Caco-2 (cell line): Measurements from ENCODE around the gene SLC27A5. TPM values are rescaled to one million over a fixed set of nuclear protein-coding genes. Genes with fewer than 3 reads are reported as not detected.

Source experiments
- BruUV-seq: library from RNA; stranded (reverse); fragments of 400-500 nt; replicated peaks from 2 replicates; lab custom pipeline; 2021; lab: Mats Ljungman, UMichigan
- CTCF ChIA-PET: fragments of 300-600 bp; sonication (Branson Sonifier 250); formaldehyde crosslinking; loops from one replicate; lab custom pipeline; 2022; ENCODE audit warnings: antibody characterized with exemption; lab: Charles Lee
- POLR2A ChIA-PET: fragments of 300-600 bp; sonication (Branson Sonifier 250); formaldehyde crosslinking; loops from one replicate; lab custom pipeline; 2022; ENCODE audit warnings: antibody characterized with exemption; lab: Charles Lee
- DNase-seq, 2 experiments: peaks; one replicate each; pipeline versions ENCODE4 v3.0.0 to v3.0.0-alpha.2; 2020 to 2022
- H3K27me3 ChIP-seq: replicated peaks from 2 replicates; pipeline ENCODE4 v1.6.0; 2011; ENCODE audit warnings: low read length; ENCODE audit not compliant: control insufficient read depth, insufficient read depth
- H3K36me3 ChIP-seq: 2 replicates; pipeline ENCODE4 v1.5.1; 2011; ENCODE audit warnings: low read length; ENCODE audit not compliant: control insufficient read depth, insufficient read depth
- H3K4me1 ChIP-seq: fragments of 250-450 bp; sonication (Bioruptor Pico); 2 replicates; pipeline ENCODE4 v1.5.1; 2020; ENCODE audit warnings: mild to moderate bottlenecking
- H3K4me3 ChIP-seq: 2 replicates; pipeline ENCODE4 v1.5.1; 2011; ENCODE audit warnings: low read depth, mild to moderate bottlenecking, control low read depth, low read length
- H3K9me3 ChIP-seq: fragments of 250-450 bp; sonication (Bioruptor Pico); 2 replicates; pipeline ENCODE4 v1.5.1; 2020; ENCODE audit warnings: mild to moderate bottlenecking, moderate library complexity
- H3K27ac Mint-ChIP-seq: one replicate; pipeline ENCODE4 v1.8.0; 2022; ENCODE audit warnings: mixed read lengths; ENCODE audit not compliant: unreplicated experiment
- H3K27me3 Mint-ChIP-seq: one replicate; pipeline ENCODE4 v1.8.0; 2022; ENCODE audit warnings: mixed read lengths; ENCODE audit not compliant: insufficient read depth, unreplicated experiment
- H3K36me3 Mint-ChIP-seq: one replicate; pipeline ENCODE4 v1.8.0; 2022; ENCODE audit warnings: mild to moderate bottlenecking, mixed read lengths; ENCODE audit not compliant: insufficient read depth, unreplicated experiment
- H3K4me1 Mint-ChIP-seq: one replicate; pipeline ENCODE4 v1.8.0; 2022; ENCODE audit warnings: low read depth, mixed read lengths; ENCODE audit not compliant: unreplicated experiment
- H3K4me3 Mint-ChIP-seq: one replicate; pipeline ENCODE4 v1.8.0; 2022; ENCODE audit warnings: mild to moderate bottlenecking, moderate library complexity, mixed read lengths; ENCODE audit not compliant: unreplicated experiment
- H3K9me3 Mint-ChIP-seq: one replicate; pipeline ENCODE4 v1.8.0; 2022; ENCODE audit warnings: mixed read lengths; ENCODE audit not compliant: unreplicated experiment
- intact Hi-C: fragments of 100-400 bp; cut with micrococcal nuclease; formaldehyde crosslinking; loops from one replicate; pipeline ENCODE4 v1.10.0; 2022; ENCODE audit not compliant: unreplicated experiment
- total RNA-seq: library from RNA; stranded (reverse); gene quantifications from 2 replicates; pipeline ENCODE4 v1.2.3, GENCODE V29; 2022
- TF ChIP-seq, protein P1 (sequence below), 2 experiments: fragments of 200-600 bp in 1 of 2; IDR thresholded peaks; 1 replicate in 1 of 2; 2 replicates in 1 of 2; pipeline versions ENCODE4 v1.5.1 to v1.8.0; 2011 to 2022; ENCODE audit warnings: antibody characterized with exemption in 1 of 2, control low read depth in 1 of 2, inconsistent platforms in 1 of 2, low read depth in 1 of 2, low read length in 1 of 2, mild to moderate bottlenecking in 1 of 2, moderate library complexity in 1 of 2; ENCODE audit not compliant: insufficient read depth in 1 of 2, severe bottlenecking in 1 of 2, unreplicated experiment in 1 of 2

SLC27A5 gene
- total RNA-seq, 1 experiment from 2014 or later = 10.3 TPM

DNA sequence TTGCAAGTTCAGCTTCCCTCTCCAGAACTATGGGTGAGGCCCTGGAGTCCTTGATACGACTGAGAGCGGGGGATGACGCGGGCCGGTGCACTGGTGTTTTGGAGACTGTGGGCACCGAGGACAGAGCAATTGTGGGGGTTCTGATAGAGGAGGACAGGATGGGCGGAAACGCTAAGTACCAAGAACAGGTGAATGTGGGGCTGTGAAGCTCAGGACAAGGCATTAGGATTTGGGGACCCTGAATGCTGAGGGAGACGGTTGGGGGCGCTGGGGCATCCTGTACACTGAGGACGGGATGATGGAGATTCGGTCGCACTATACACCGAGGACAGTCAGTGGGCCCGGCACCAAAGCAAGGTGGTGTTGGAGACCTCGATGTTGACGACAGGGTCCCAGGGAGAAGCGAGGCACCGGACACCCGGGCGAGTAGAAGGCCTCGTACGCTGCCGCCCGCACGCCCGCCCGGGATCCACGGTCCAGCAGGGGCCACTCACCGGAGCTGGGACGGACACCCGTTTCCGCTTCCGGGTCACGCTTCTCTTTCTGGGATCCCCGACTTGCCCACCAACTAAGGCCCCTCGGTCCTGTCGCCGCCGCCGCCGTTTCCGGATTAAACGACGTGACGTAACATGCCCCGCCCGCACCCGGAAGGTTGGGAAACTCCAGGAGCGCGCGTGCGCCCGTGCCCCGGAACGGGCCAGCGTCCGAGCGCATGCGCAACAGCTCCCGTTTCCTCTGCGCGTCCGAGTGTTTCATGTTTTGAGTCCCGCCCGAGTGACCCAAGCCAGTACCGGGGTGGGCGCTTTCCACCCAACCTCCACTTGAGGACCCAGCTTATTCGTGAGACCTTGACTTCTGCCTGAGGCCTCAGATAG, 42.9 kb upstream of the SLC27A5 start, which contains the start of gene CHMP2A:
Gene CHMP2A (minus strand): TSS at position 612 of the 875 bp plus-strand sequence. CDS start 893 bp downstream, outside the sequence.
- TF ChIP-seq, protein P1, sequence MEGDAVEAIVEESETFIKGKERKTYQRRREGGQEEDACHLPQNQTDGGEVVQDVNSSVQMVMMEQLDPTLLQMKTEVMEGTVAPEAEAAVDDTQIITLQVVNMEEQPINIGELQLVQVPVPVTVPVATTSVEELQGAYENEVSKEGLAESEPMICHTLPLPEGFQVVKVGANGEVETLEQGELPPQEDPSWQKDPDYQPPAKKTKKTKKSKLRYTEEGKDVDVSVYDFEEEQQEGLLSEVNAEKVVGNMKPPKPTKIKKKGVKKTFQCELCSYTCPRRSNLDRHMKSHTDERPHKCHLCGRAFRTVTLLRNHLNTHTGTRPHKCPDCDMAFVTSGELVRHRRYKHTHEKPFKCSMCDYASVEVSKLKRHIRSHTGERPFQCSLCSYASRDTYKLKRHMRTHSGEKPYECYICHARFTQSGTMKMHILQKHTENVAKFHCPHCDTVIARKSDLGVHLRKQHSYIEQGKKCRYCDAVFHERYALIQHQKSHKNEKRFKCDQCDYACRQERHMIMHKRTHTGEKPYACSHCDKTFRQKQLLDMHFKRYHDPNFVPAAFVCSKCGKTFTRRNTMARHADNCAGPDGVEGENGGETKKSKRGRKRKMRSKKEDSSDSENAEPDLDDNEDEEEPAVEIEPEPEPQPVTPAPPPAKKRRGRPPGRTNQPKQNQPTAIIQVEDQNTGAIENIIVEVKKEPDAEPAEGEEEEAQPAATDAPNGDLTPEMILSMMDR (IDR thresholded peaks at IDR 0.05; ENCODE audit: insufficient read depth in 1 of 2, low read depth in 1 of 2, low read length in 1 of 2, severe bottlenecking in 1 of 2, unreplicated experiment in 1 of 2) = peak in 1 of 2 experiments; percentile 11
- TSS peak; percentile 19 for BruUV-seq
- peaks cover 33% of the 10 kb centered on the region for H3K4me1 Mint-ChIP-seq
- peak; percentile 99 for DNase-seq
- ChIA-PET POLR2A (interaction anchor here (0.7 to 3.5 kb wide), 3 partner anchors 8 to 21 kb away, joined by 4 to 40 read pairs (median 4); partner anchors contain the start of gene TRIM28), CTCF (interaction anchor here (1.0 to 1.1 kb wide), 2 partner anchors 11 to 35 kb away, joined by 4 to 5 read pairs; partner anchors contain the start of genes TRIM28 and ZBTB45)
- H3K4me3 Mint-ChIP-seq = peak within 1 kb of the TSS; percentile 99
- Histone ChIP-seq H3K4me3 (peak within 1 kb of the TSS; percentile 58), H3K27me3 (no peaks in the 10 kb centered on the region), H3K36me3 (peaks cover 3% of the 10 kb centered on the region), H3K9me3 (no peaks in the 10 kb centered on the region), H3K4me1 (peaks cover 14% of the 10 kb centered on the region; the same call in 1 of the 2 replicates)
- peaks cover 98% of the 10 kb centered on the region for H3K36me3 Mint-ChIP-seq
- H3K27ac Mint-ChIP-seq = peak within 1 kb of the TSS; percentile 98
- intact Hi-C loops = loop anchor here (1.0 kb wide), 1 partner anchor 10 kb away; the partner anchor contains the start of gene TRIM28
- H3K27me3 Mint-ChIP-seq = no peaks in the 10 kb centered on the region
- H3K9me3 Mint-ChIP-seq = no peaks in the 10 kb centered on the region

DNA sequence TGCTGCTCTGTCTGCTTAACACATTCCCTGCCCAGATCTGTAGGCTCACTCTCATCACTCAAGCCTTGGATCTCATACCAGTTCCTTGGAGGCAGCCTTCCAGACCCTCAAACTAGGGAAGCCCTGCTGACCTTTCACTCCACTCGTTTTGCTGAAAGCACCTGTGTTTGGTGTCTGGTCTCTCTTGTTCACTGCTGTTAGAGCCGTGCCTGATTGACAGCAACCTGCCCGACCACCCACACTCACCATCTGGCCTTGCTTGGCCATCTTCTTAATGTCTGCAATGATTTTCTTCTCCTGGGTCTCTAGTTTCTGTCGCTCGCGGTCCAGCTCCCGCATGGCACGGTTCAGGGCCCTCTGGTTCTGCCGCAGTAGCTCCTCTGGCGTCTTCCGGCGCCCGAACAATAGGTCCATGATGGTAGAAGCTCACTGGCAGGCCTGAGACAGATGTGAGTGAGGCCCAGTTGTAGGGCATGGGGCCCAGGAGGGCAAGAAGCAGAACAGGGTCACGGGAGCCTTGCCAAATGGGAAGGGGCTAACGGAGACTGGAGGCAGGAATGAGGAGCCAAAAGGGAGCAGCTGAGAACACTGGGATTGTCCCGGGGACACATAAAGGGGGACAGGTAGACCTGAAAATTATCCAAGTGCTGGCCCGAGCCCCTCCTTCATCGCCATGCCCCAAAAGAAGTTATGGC, 42.2 kb upstream of the SLC27A5 start:
- CTCF ChIA-PET = no interaction called here
- peaks cover 8% of the 10 kb centered on the region for H3K36me3 ChIP-seq
- TF ChIP-seq, protein P1 (IDR thresholded peaks at IDR 0.05; ENCODE audit: insufficient read depth in 1 of 2, low read depth in 1 of 2, low read length in 1 of 2, severe bottlenecking in 1 of 2, unreplicated experiment in 1 of 2) = no peak
- Mint-ChIP-seq H3K4me1 (peaks cover 33% of the 10 kb centered on the region), H3K27ac (peak overlapping the region; percentile 97), H3K4me3 (peak overlapping the region; percentile 90), H3K9me3 (no peaks in the 10 kb centered on the region), H3K27me3 (no peaks in the 10 kb centered on the region), H3K36me3 (peaks cover 98% of the 10 kb centered on the region)
- H3K27me3 ChIP-seq = no peaks in the 10 kb centered on the region
- H3K4me1 ChIP-seq = peaks cover 14% of the 10 kb centered on the region; the same call in 1 of the 2 replicates
- peak overlapping the region; percentile 58 for H3K4me3 ChIP-seq
- BruUV-seq = no TSS peak
- POLR2A ChIA-PET = interaction anchor here (1.5 to 3.5 kb wide), 2 partner anchors 9 to 10 kb away, joined by 4 to 40 read pairs; partner anchors contain the start of gene TRIM28
- intact Hi-C loops = no loop called here
- H3K9me3 ChIP-seq = no peaks in the 10 kb centered on the region
- no peak for DNase-seq

DNA sequence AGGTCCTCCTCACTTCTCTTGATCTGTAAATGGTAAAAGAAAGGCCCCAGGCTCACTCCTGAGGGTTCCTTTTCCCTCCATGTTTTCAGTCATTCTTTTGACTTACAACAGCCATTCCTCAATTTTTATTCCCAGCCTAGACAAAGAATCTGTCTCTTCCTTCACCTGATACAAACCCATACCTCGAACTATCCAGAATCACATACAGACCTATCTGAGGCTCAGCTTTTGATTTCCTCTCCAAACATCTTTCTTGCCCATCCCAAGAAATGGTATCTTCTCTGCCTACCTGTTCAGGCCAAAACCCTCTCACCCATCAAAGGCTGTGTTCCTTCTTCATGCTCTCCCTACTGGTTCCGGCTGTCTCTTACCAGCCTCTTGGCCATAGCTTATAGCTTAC, 40.9 kb upstream of the SLC27A5 start:
- intact Hi-C loops = no loop called here
- BruUV-seq = no TSS peak
- peaks cover 13% of the 10 kb centered on the region for H3K36me3 ChIP-seq
- no peak for DNase-seq
- Mint-ChIP-seq H3K27me3 (no peaks in the 10 kb centered on the region), H3K36me3 (peaks cover 98% of the 10 kb centered on the region), H3K4me1 (peaks cover 29% of the 10 kb centered on the region), H3K9me3 (no peaks in the 10 kb centered on the region), H3K4me3 (no peak overlapping the region), H3K27ac (peak overlapping the region; percentile 5)
- TF ChIP-seq, protein P1 (IDR thresholded peaks at IDR 0.05; ENCODE audit: insufficient read depth in 1 of 2, low read depth in 1 of 2, low read length in 1 of 2, severe bottlenecking in 1 of 2, unreplicated experiment in 1 of 2) = no peak
- H3K4me3 ChIP-seq = no peak overlapping the region
- H3K27me3 ChIP-seq = no peaks in the 10 kb centered on the region
- no peaks in the 10 kb centered on the region for H3K9me3 ChIP-seq
- CTCF ChIA-PET = no interaction called here
- POLR2A ChIA-PET = interaction anchor here (0.7 to 3.5 kb wide), 2 partner anchors 9 to 27 kb away, joined by 3 to 40 read pairs; partner anchors contain the start of gene TRIM28
- H3K4me1 ChIP-seq = peaks cover 14% of the 10 kb centered on the region; the same call in 1 of the 2 replicates
